HL-60/S4 treated with phorbol 12-myristate 13-acetate at 8.2 ng/mL for 4 days and 3 days (cell line): Measurements from ENCODE around the gene IGFL3.
"Not testable (repeated sequence)": the region's sequence is repeated elsewhere in the genome, so short reads cannot be mapped to it uniquely, and the experiment has no call there.

ENCODE experiments used
- in situ Hi-C: fragments of 300-500 bp; cut with MboI; formaldehyde crosslinking; loops from 2 replicates; pipeline ENCODE4 v1.15.0; 2022; ENCODE audit warnings: low sequenced_read_pairs

Gene IGFL3

GRCh38 chr19:46126086-46126580 is 1.6 kb upstream of the IGFL3 start:
- in situ Hi-C loops = no loop called here

DNA sequence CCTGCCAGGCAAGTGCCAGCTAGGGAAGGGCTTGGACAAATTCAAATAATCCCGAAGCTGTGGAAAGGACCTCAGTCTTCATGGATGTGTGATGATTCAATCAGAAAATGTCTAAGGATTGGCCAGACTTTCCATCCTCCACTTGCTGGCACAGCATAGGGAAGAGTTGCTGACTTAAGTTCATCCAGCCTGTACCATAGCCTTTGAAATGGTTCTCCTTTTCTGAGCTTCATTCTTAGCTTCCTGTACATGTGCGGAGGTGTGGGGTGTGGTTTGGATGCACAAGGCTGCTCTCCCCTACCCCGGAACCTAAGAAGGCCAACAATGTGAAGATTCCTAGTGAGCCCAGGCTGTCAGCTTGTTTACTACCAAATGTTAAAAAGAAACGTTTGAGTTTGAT is 959 bp upstream of the IGFL3 start:
- in situ Hi-C loops = no loop called here

DNA sequence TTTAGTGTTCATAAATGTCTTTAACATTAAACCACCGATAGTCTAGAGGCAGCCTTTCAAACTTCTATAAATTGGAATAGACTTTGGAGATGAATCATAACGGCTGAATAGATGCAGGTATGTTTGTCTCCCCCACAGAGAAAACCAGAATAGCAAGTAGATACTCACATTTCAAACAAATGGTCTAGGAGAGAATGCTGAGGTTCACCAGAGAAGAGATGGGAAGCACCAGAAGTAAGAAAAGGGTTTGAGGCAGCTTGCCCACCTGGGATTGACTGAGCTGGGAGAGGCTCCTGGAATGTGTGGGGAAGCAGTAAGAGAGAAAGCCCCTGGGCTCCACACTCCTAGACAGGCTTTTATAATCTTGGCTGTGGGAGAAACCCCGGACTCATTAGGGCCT is 6.4 kb downstream of the IGFL3 start:
- in situ Hi-C loops = no loop called here

- in situ Hi-C loops = no loop called here
Measured at GRCh38 chr19:46116121-46116520, 8.4 kb downstream of the IGFL3 start.

GRCh38 chr19:46115396-46116106 is 8.9 kb downstream of the IGFL3 start:
- in situ Hi-C loops = no loop called here

DNA sequence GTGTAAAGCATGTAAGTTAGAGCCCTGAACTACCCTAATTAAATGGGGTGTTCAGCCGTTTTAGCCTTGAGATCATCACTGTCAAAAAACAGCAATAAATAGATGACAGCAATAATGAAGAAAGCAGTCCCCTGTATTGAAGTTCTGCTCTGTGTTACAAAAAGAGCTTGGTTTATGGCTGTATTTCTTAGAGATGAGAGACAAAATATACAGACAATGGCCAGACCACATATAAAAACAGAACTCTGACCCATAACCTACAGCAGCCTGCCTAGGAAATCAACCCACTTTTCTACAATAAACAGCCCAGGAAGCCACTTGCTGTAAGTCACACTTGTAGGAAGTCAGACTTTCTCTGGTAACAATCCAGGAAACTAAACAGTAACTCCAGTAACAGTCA is 10.8 kb downstream of the IGFL3 start:
- in situ Hi-C loops = no loop called here

- in situ Hi-C loops = no loop called here
Measured at GRCh38 chr19:46112527-46112926, 12.0 kb downstream of the IGFL3 start.

GRCh38 chr19:46111376-46111775 is 13.1 kb downstream of the IGFL3 start:
- in situ Hi-C loops = no loop called here

GRCh38 chr19:46109876-46110275 is 14.6 kb downstream of the IGFL3 start:
- in situ Hi-C loops = no loop called here

DNA sequence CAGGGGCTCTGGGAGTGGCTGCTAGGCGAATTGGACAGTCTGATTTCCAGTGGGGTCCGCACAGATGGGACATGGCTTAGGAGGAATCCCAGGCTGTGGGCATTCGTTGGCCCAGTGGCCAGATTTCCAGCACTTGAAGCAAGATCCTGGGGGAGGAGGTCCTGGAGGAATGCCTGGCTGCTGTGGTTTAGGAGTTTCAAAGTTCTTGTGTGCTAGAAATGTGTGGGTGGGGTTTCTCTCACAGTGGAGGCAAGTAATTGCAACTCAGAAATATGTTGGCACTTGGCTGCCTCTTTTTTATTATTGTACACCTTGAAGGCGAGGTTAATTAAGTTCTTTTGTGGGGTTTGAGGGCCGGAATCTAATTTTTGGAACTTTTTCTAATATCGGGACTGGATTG is 17.1 kb downstream of the IGFL3 start:
- in situ Hi-C loops = no loop called here

GRCh38 chr19:46102333-46102732 is 22.2 kb downstream of the IGFL3 start:
- in situ Hi-C loops = not testable (repeated sequence)

DNA sequence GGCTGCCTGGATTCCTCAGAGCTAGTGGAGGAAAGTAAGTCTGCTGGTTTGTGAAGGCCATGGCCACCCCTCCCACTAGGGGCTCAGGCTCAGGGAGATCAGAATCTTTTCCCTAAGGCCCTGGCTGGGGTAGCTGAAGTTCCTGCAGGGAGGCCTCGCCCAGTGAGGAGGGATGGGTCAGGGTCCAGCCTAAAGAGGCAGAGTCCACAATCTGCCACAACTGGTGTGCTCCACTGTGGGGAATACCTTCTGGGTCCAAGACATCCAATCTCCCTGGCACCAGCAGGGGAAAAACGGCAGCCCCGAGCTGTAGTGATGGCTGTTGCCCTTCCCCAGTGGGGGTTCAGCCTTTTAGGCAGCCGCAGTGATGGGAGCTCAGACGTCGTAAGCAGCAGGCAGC is 23.2 kb downstream of the IGFL3 start:
- in situ Hi-C loops = no loop called here

- in situ Hi-C loops = no loop called here
Measured at GRCh38 chr19:46100344-46100743, 24.1 kb downstream of the IGFL3 start.

GRCh38 chr19:46090444-46090843 is 34.0 kb downstream of the IGFL3 start:
- in situ Hi-C loops = no loop called here

DNA sequence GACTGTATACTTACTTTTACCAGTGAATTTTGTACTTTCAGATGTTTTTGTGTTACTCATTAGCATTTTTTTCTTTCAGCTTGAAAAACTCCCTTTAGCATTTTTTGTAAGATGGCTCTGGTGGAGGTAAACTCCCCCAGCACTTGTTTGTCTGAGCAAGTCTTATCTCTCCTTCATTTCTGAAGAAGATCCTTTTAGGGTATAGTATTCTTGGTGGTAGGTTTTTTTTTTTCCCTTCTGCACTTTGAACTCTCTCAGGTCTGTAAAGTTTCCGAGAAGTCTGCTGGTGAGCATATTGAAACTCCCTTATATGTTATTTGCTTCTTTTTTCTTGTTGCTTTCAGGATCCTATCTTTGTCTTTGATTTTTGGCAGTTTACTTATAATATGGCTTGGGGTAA is 35.1 kb downstream of the IGFL3 start:
- in situ Hi-C loops = loop anchor here (10.0 kb wide), 1 partner anchor 175 kb away; no protein-coding TSS in a partner anchor

- in situ Hi-C loops = loop anchor here (10.0 kb wide), 1 partner anchor 177 kb away; no protein-coding TSS in a partner anchor
Measured at GRCh38 chr19:46088101-46088500, 36.4 kb downstream of the IGFL3 start.

GRCh38 chr19:46085888-46086287 is 38.6 kb downstream of the IGFL3 start:
- in situ Hi-C loops = loop anchor here (10.0 kb wide), 1 partner anchor 179 kb away; no protein-coding TSS in a partner anchor

DNA sequence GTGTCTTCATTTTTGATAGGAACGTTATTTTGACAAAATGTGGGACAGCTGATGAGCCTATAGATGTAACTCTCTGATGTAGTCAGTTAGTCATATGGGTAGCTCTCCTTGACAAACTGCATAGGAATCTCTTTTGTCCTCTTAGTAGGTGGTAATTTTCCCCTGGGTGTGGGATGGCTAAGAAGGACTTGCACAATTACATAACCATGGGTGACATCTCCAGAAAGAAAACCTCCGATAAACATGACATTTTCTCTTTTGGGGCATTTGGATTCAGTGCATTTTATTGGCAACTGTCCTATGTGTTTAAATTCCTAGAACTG is 41.8 kb downstream of the IGFL3 start:
- in situ Hi-C loops = loop anchor here (10.0 kb wide), 1 partner anchor 182 kb away; no protein-coding TSS in a partner anchor

- in situ Hi-C loops = loop anchor here (10.0 kb wide), 1 partner anchor 183 kb away; no protein-coding TSS in a partner anchor
Measured at GRCh38 chr19:46081928-46082727, 42.4 kb downstream of the IGFL3 start.

DNA sequence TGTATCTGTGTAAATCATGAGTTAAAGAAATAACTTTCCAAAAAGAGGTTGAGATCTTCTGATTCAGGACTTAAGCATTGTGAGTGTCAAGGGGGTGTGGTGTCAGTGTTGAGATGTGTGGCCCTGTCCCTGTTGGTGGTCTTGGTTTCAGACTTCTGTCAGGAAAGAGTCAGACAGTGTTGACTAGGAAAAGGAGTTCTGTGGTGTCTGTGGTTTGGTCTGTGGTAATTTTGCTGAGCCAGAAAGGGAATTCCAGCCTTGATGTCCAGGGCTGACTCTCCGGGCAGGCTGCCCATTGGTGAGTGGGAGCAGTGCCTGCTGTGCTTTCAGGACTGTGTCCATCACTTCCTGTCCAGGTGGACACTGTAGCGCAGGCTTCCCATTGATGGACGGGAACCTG is 43.9 kb downstream of the IGFL3 start:
- in situ Hi-C loops = loop anchor here (10.0 kb wide), 1 partner anchor 184 kb away; no protein-coding TSS in a partner anchor

GRCh38 chr19:46079576-46079975 is 44.9 kb downstream of the IGFL3 start:
- in situ Hi-C loops = no loop called here
